ENCODE data around the gene SATL1. TPM values are rescaled to one million over a fixed set of nuclear protein-coding genes. Genes with fewer than 3 reads are reported as not detected.
"Not testable (repeated sequence)": the region's sequence is repeated elsewhere in the genome, so short reads cannot be mapped to it uniquely, and the experiment has no call there.

SATL1 gene
- total RNA-seq, 1 donor from 2014 or later: not detected

DNA sequence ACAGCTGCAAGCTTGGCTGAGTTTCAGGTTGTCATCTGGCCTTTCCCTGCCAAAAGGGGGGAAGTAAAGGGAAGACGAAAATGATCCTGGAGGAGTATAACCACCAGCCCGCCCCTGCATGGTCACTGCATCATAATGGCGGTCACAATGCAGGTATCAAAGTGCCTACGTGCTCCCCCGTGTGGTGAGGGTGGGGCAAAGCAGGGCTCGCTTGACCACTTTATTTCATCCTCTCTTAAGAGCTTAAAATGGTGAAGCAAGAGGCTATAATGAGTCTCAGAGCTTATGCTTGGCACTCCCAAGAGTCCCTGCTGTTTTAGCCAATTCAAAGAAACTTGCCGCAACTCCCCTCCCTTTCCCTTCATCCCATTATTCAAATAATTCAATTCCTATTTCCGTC, 134.3 kb downstream of the SATL1 start:
- DNase-seq: peak; percentile 26

DNA sequence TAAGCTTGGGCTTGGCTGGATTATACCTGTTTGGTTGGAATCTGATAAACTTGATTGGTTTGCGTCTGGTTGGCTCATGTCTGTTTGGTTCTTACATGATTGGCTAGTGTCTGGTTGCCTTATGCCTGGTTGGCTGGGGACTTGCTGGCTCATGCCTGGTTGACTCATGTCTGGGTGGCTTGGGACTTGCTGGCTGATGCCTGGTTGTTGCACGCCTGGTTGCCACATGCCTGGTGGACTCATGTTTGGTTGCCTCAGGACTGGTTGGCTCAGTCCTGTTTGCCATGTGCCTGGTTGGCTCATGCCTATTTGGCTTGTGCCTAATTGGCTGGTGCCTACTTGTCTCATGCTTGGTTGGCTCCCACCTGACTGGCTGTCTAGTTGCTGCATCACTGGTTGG, 135.4 kb downstream of the SATL1 start:
- DNase-seq: no peak

DNA sequence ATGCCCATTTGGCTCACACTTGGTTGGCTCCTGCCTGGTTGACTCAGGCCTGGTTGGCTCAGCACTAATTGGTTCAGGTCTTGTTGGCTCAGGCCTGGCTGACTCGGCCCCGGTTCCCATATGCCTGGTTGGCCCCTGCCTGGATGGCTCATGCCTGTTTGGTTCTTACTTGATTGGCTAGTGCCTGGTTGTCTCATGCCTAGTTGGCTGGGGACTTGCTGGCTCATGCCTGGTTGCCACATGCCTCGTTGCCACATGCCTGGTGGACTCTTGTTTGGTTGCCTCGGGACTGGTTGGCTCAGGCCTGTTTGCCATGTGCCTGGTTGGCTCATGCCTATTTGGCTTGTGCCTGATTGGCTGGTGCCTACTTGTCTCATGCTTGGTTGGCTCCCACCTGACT, 136.2 kb downstream of the SATL1 start:
- DNase-seq: no peak

DNA sequence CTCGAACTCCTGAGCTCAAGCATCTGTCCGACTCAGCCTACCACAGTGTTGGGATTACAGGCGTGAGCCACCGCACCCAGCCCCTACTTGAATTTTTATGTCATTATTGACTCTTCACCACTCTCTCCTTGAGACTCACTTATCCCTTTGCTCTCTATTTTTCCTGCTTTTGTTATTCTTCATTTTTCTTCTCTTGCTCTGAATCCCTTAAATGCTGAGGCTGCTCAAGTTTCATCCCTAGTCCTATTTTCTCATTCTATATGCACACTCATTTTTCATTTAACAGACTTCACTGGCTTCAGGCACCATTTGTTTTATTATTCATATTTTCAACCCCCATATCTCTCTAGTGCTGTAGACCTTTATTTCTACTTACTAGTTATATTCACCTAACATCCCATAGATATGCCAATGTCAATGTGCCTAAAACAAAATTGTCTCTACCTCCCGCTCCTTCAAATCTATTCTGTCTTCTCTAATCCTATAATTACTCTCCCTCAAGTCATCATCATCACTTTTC, 154.2 kb downstream of the SATL1 start:
- DNase-seq: no peak

DNA sequence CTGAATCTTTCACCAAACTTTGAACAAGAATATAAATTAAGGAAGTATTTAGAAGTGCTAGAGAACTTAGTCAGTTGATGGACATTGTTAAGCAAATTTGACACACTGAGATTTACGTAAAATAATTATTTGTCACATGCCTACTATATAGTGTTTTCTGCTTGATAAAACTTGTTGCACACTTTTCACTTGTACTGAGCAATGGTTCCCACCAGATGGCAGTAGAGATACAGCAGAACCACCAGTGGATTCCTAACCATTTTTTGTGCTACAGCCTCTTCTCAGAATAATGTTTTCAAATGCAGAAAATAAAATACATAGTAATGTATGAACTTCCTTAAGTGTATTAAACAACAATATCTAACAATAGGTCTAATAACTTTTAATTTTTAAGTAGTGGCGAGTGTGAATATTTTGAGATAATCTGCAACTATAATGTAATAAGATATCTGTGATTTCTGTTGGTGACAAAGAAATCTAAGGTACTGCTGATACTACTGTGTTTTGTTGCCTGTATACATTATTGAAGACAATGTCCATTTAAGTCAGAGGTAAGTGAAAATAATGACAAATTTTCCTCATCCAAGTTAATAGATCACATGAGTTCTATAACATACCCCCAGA, 158.7 kb downstream of the SATL1 start:
- peak; percentile 56 for DNase-seq

DNA sequence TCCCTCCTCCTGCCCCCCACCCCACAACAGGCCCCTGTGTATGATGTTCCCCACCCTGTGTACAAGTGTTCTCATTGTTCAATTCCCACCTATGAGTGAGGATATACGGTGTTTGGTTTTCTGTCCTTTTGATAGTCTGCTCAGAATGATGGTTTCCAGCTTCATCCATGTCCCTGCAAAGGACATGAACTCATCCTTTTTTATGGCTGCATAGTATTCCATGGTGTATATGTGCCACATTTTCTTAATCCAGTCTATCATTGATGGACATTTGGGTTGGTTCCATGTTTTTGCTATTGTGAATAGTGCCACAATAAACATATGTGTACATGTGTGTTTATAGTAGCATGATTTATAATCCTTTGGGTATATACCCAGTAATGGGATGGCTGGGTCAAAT, 166.3 kb downstream of the SATL1 start:
- DNase-seq: not testable (repeated sequence)

DNA sequence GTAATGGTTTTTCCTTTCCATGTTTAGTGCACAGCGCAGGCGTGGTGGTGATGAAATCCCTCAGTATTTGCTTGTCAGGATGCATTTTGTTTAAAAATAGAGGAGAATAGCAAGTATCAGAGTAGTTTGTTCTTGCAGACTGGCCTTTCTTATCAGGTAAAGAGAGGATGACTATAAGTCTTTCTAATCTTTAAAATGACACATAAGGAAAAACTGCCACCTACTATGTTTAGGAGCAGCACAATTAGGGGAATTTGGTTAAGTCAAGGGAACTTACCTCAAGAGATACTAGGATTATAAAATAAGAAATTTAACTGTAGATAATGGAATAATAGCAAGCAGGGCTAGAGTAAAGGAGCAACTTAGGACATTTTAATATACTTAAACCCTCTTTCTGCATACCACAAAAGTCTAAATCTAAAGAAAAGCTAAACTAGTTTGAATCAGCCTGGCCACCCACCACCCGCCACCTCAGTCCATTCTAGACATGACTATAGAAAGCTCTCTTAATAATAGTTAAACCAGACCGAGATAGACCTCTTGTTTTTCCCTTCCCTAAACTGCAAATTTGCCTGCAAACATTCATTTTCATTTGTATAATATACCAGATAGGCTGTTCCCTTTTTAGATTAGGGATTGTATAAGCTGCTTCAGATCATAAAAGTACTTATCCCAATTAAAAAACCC, 177.9 kb downstream of the SATL1 start:
- DNase-seq: no peak

DNA sequence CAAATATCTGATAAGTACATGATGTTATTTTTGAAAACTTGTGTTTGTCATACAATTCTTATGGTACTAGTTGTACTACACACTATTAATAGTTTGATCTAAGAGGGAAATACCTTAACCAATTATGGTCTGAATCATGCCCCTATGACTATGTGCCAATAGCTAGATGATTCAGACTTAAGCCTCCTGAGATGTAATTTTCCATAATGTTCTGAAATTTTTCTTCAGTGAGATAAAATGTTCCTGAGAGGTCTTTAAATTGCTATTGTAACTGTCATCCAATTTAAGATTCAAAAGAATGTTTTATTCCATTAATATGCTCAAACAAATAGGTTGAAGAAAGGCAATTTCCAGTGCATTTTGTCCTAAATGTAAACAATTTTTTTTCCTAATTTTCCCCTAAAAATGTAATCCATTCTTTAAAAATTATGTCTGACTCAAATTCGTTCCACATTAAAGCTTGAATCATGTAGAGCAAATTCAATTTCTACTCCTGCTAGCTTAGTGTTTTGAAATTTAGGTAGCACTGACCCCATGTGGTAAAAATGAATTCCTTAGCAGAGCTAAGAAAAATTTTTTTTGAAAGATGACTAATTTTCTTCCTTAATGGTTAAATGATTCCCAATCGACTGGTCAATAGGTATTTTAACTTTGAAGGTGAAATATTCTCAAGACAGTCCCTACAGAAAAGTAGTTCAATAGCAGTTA, 190.8 kb downstream of the SATL1 start:
- peak; percentile 65 for DNase-seq

DNA sequence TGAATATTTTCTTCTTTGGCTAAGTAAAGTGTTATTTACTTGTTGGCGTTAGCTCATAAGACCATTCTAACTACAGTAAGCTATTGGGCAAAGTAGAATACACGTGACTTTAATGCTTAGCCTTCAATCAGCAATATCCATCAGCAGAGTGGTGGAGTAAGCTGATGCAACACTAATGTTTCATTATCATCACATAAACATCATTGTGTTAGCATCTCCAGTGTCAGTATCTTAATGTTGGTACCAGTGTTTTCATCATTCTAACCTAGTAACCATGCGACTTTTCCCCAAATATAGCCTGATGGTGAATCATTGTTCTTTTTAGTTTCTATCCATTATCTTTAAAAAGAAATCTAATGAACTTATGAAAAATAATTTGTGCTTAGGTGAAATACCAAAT, 191.4 kb downstream of the SATL1 start:
- peak; percentile 13 for DNase-seq

DNA sequence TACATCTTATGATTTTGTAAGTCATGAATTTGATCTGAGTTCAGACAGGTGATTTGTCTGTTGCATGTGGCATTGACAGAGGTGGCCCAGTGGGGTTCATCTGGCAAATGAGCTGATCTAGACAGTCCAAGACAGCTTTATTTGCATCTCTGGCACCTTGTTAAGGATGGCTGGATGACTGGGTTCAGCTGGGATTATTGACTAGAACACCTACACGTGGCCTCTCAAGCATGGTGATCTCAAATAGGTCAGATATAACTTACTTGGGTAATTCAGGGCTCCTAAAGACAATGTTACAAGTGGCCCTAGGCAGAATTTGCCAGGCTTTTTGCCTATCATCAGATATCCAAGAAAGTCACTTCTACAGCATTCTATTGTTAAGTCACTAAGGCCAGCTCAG, 192.0 kb downstream of the SATL1 start:
- DNase-seq: no peak

Other genes with a start within 250 kb of the SATL1 start
- gene APOOL, start 239.9 kb downstream of the SATL1 start, total RNA-seq: 9.7 and 13.2 TPM in 2 replicates
- gene ZNF711, start 212 bp upstream of the SATL1 start, total RNA-seq: 3.1 and 6.2 TPM in 2 replicates
- gene POF1B, start 135.9 kb upstream of the SATL1 start, total RNA-seq: 2.9 and 6.8 TPM in 2 replicates

Data from dermis blood vessel endothelial cell (primary cell).